ENCODE measurements around the gene ARF3.
"Not testable (repeated sequence)": the region's sequence is repeated elsewhere in the genome, so short reads cannot be mapped to it uniquely, and the experiment has no call there.

The ARF3 gene

DNA sequence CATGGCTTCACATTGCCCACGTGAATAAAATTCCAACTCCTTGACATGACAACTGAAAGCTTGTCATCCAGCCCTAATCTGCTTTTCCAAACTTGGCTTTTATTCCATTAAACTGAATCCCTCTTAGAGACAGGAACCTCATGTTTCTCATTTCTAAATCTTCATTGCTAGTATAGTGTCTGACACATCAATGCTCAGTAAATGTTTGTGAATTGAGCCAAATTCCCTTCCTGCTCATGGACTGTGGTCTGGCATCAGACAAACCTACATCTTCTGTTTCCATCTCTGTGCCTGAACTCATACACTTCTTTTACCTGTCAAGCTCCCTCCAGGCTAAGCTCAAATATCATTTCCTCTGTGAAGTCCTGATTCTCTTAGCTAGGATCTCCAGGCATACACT lies 27.7 kb downstream of the ARF3 start:
- no peak for DNase-seq

DNA sequence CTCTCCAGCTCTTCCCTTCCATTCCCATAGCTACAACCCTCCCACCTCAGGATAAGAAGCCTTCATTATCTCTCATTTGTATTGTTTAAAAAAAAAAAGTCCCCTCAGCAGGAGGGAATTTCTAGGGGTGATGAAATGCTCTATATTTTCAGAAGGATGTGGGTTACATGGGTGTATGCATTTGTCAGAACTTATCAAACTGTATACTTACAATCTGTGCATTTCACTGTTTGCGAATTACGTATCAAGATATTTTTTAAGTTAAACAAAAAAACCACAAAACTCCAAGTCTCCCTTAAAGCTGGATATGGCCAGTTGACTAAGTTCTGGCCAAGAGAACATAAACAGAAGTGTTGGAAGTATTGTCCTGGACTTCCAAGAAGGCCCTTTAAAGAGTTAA lies 30.0 kb downstream of the ARF3 start:
- no peak for DNase-seq

- peak in 3 of 4 experiments; percentile 17 to 57 (median 43) for DNase-seq
These were observed 31.8 kb downstream of the ARF3 start, which contains the start of gene FKBP11 for GRCh38 chr12:48925304-48926011. TSS of gene FKBP11 (minus strand) at chr12:48925492. CDS start at chr12:48925428, 64 bp downstream.

GRCh38 chr12:48924617-48925303 lies 32.5 kb downstream of the ARF3 start:
- peak in 3 of 4 experiments; percentile 11 to 30 (median 19) for DNase-seq

GRCh38 chr12:48923117-48923516 lies 34.2 kb downstream of the ARF3 start:
- DNase-seq: no peak

DNA sequence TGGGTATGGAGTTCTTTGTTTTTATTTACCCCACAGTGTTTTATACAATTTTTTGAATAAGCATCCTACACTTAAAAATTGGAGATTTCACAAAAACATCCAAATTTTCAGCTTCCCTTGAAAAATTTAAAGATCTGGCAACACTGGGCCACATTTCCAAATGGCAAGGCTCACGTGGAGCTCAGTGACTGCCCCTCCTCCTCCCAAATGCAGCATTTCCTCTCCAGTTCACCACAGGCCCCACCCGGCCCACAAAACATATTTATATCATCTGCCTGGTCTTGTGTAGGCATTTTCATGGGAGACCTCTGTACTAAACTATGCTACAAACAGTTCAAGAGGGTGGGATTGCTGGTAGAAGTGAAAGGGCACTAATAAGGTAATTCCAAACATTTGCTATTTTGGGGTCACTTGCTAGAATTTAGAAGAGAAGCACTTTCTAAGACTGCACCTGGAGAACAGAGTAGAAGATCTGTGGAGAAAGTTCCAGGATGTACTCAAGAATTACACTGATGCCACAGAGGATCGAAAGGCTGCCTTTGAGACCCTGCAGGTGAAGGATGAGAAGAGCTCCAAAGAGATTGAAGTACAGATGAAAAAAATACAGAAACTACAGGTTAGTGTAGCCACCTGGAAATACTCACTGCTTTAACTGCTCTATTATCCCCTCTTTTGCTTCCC lies 39.3 kb downstream of the ARF3 start:
- peak in 3 of 4 experiments; percentile 29 to 52 (median 38) for DNase-seq

DNA sequence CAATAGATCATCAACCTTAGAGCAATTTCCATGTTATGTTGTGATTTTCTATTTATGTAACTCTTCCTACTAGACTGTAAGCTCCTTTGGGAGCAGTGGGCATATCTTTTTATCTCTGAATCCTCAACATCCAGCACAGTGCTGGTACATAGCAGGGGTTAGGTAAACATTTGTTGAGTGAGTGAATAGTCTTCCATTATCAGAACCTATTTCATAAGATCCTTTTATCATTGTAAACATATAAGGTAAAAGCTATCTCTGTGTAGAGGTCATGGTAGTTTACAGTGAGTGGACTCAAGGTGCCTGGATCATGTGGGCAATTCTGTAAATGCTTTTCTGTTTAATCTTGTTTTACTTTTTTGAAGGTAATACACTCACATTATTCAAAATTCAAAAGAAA lies 47.1 kb downstream of the ARF3 start:
- DNase-seq: no peak

GRCh38 chr12:48909698-48910097 lies 47.6 kb downstream of the ARF3 start:
- DNase-seq: not testable (repeated sequence)

DNA sequence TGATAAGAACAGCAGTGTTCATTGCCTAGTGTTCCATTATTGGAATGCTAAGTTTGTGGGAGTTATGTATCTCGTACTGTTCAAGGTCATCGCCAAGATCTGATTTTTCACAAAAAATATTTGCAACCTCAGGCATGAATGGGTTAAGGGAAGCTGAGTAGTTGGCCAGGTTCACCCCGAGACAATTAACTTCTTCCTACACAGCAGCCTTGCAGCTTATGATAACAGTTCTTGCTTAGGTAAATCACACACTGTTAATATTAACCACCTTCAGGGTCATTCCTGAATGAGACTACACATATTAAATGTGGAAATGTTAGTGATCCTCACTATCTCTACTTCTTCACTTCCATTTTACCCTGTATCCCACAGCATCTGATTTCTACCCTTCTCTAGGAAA lies 50.0 kb downstream of the ARF3 start:
- DNase-seq: no peak

DNA sequence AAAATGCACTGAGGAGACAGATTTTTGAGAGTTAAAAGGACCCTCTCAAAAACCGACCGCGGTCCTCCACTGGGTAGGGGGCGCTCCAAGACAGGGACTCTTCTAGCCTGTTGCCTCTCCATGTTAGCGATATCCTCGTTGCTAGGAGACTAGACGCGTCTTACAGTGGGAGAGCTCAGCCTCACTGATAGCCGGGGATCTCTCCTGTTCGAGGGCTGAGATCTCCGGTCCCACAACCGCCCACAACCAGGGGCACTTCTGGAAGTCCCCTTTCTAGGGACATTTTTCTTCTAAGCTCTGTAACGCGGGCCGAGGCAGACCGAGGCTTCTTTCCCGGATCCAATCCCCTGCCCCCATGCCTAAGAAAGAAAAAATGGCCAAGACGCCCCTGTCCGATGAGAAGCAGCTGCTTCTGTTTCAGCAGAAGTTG lies 53.3 kb downstream of the ARF3 start:
- DNase-seq: peak; percentile 65 to 83 (median 78)

DNA sequence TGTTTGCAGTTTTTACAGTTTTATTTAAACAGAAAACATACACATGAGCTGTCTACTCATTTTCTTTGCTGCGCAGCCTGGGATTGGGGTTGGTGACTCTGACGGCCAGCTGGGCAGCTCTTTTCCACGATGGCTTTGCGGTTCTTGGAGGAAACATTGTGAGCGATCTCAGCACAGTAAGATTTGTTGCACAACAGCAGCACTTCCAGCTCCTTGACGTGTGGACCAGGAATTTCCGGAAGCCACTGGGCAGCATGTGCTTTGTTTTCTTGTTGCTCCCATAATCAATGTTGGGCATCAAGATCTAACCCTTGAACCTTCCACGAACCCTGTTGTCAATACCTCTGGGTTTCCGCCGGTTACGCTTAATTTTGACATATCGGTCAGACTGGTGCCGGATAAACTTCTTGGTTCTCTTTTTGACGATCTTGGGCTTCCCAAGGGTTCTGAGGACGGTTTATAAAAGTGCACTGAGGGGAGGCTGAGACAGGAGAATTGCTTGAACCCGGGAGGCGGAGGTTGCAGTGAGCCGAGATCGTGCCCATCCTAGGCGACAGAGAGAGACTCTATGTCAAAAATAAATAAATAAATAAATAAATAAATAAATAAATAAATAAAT lies 53.8 kb downstream of the ARF3 start:
- DNase-seq: peak; percentile 36 to 64 (median 51)

GRCh38 chr12:48901278-48901677 lies 56.0 kb downstream of the ARF3 start:
- DNase-seq: no peak

DNA sequence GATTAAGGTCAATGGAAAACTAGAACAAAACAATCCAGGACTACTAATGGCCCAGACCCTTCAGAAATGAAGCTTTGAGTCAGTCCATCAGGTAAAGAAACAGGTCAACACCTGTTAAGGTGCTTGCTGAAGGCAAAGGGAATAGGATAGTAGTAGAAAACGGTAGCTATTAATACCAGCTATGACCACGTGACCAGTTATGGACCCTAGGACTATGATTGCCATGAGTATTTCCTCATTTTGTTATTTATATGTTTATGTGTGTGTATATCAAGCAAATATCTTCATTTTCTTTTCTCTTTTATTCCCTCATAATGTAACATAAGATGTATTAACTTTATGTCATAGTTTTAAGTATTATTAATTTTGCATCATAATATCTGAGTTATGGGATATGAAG lies 57.6 kb downstream of the ARF3 start:
- no peak for DNase-seq

DNA sequence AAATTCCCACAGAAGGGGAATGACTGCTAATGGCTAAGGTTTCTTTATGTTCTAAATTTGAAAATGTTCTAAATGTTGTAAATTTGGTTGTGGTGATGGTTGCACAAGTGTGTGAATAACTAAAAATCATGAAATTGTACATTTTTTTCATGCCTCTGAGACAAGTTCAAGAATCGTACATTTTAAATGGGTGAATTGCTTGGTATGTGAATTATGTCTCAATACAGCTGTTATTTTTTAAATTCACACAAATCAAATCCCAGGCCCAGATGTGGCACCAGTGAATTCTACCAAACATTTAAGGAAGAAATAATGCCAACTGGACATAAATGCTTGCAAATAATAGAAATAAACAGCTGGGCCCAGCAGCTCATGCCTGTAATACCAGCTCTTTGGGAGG lies 63.0 kb downstream of the ARF3 start:
- no peak for DNase-seq

GRCh38 chr12:48890657-48891418 lies 66.4 kb downstream of the ARF3 start:
- DNase-seq: peak; percentile 78 to 91 (median 84)

GRCh38 chr12:48889679-48890078 lies 67.6 kb downstream of the ARF3 start:
- DNase-seq: no peak
